OCI-LY3 (cell line): ENCODE data around the gene PEX3.

Source experiments
- H2AFZ ChIP-seq: fragments of 200-600, 300-600 bp; shearing (Covaris generic); 2 replicates; pipeline ENCODE4 v1.6.0; 2014; ENCODE audit warnings: antibody characterized with exemption, low read depth, low read length
- H3K27ac ChIP-seq: fragments of 200-600, 300-600 bp; sonication (generic); 2 replicates; pipeline ENCODE4 v1.5.1; 2014; ENCODE audit warnings: mild to moderate bottlenecking, low read length, moderate library complexity, mixed read lengths
- H3K27me3 ChIP-seq: fragments of 200-600, 300-600 bp; sonication (generic); 2 replicates; pipeline ENCODE4 v1.6.1; 2014; ENCODE audit warnings: low read depth, low read length, mixed read lengths
- H3K36me3 ChIP-seq: fragments of 200-600, 300-600 bp; sonication (generic); replicated peaks from 2 replicates; pipeline ENCODE3; 2014; ENCODE audit warnings: low read depth, low read length, mixed read lengths
- H3K4me1 ChIP-seq: fragments of 300-600, 200-600 bp; sonication (generic); 2 replicates; pipeline ENCODE4 v1.6.1; 2014; ENCODE audit warnings: low read length, mixed read lengths
- H3K4me2 ChIP-seq: fragments of 200-600, 300-600 bp; sonication (generic); 2 replicates; pipeline ENCODE4 v1.6.1; 2014; ENCODE audit warnings: low read length, mixed read lengths
- H3K4me3 ChIP-seq: fragments of 300-600, 200-600 bp; sonication (generic); 2 replicates; pipeline ENCODE4 v1.5.1; 2014; ENCODE audit warnings: antibody characterized with exemption, mild to moderate bottlenecking, low read length, moderate library complexity
- H3K79me2 ChIP-seq: fragments of 300-600, 200-600 bp; shearing (Covaris generic); 2 replicates; pipeline ENCODE4 v1.6.1; 2014; ENCODE audit warnings: mild to moderate bottlenecking, low read length, mixed read lengths
- H3K9ac ChIP-seq: fragments of 300-600, 200-600 bp; shearing (Covaris generic); 2 replicates; pipeline ENCODE4 v1.6.0; 2014; ENCODE audit warnings: mild to moderate bottlenecking, low read length, moderate library complexity
- H3K9me3 ChIP-seq: fragments of 200-600, 300-600 bp; shearing (Covaris generic); 2 replicates; pipeline ENCODE4 v1.6.1; 2014; ENCODE audit warnings: low read length, mixed read lengths; ENCODE audit not compliant: insufficient read depth
- H4K20me1 ChIP-seq: fragments of 200-600, 300-600 bp; sonication (generic); 2 replicates; pipeline ENCODE4 v1.6.1; 2016; ENCODE audit warnings: low read length, mixed read lengths; ENCODE audit not compliant: insufficient read depth
- CTCF ChIP-seq: fragments of 200-600, 300-600 bp; sonication (generic); IDR thresholded peaks from 2 replicates; pipeline ENCODE4 v1.5.1; 2014; ENCODE audit warnings: antibody characterized with exemption, low read length, low read depth
- EZH2phosphoT487 ChIP-seq: fragments of 200-600 bp; shearing (Covaris generic); IDR thresholded peaks from 2 replicates; pipeline ENCODE4 v1.6.1; 2018; ENCODE audit warnings: antibody characterized with exemption, mixed run types, low read depth

Gene PEX3

DNA sequence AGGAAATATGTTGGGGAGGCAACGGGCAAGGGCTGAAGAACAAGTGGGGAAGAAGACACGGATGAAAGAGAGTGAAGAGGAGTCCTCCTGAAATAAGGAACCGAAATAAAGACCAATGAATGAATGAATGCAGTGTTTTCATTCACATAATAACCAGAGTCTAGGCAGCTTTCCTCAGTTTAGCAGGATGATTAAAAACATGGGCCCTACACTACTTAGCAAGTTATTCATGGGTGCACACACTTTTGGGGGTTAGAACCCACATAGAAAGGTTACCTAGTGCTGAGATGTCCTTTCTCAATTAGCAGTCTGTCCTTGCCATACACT is 66.8 kb downstream of the PEX3 start:
- Histone ChIP-seq H3K4me2 (peak overlapping the region; percentile 59), H3K27me3 (no peaks in the 10 kb centered on the region), H3K9me3 (no peaks in the 10 kb centered on the region), H3K9ac (no peak overlapping the region), H3K4me3 (peak overlapping the region; percentile 4; the same call in 1 of the 2 replicates), H2AFZ (no peak overlapping the region), H4K20me1 (no peaks in the 10 kb centered on the region), H3K79me2 (no peaks in the 10 kb centered on the region), H3K4me1 (peaks cover 37% of the 10 kb centered on the region), H3K36me3 (no peaks in the 10 kb centered on the region), H3K27ac (no peak overlapping the region)
- TF ChIP-seq EZH2phosphoT487 (no peak), CTCF (no peak)

- Histone ChIP-seq H3K27me3 (no peaks in the 10 kb centered on the region), H4K20me1 (no peaks in the 10 kb centered on the region), H3K9ac (no peak overlapping the region), H3K36me3 (no peaks in the 10 kb centered on the region), H3K27ac (no peak overlapping the region), H3K4me2 (no peak overlapping the region), H2AFZ (no peak overlapping the region), H3K9me3 (no peaks in the 10 kb centered on the region), H3K79me2 (no peaks in the 10 kb centered on the region), H3K4me1 (peaks cover 20% of the 10 kb centered on the region), H3K4me3 (no peak overlapping the region)
- TF ChIP-seq CTCF: no peak
- no peak for TF ChIP-seq EZH2phosphoT487
Measured at GRCh38 chr6:143522039-143522600, 71.5 kb downstream of the PEX3 start.

DNA sequence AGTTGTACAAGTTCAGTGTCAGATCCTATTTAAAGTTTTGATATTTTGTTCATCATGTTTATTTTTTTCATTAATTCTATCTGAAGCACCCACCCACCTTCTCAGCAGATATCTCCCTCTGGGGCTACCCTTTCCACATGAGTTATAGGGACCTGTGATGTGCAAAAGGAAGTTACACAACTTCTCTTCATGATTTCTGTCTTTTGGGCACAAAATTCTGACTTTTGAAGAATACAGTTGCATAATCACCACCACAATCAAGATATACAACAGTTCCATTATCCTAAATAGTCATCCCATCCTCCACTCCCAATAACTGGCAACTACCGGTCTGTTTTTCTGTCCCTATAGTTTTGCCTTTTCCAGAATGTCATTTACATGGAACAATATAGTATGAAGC is 74.8 kb downstream of the PEX3 start:
- Histone ChIP-seq H3K27ac (no peak overlapping the region), H4K20me1 (no peaks in the 10 kb centered on the region), H3K9ac (no peak overlapping the region), H2AFZ (no peak overlapping the region), H3K27me3 (no peaks in the 10 kb centered on the region), H3K4me2 (no peak overlapping the region), H3K79me2 (no peaks in the 10 kb centered on the region), H3K36me3 (no peaks in the 10 kb centered on the region), H3K4me1 (peaks cover 16% of the 10 kb centered on the region), H3K4me3 (no peak overlapping the region), H3K9me3 (no peaks in the 10 kb centered on the region)
- TF ChIP-seq EZH2phosphoT487: no peak
- no peak for TF ChIP-seq CTCF

DNA sequence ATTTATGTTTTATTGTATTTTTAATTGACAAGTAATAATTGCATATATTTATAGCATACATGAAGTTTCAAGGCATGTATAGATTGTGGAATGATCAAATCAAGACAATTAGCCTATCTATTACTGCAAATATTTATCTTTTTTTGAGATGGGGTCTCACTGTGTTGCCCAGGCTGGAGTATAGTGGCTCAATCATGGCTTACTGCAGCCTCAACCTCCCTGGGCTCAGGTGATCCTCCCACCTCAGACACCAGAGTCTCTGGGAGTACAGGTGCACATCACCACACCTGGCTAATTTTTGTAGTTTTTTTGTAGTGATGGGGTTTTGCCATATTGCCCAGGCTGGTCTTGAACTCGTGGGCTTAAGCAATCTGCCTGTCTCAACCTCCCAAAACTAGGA is 77.1 kb downstream of the PEX3 start:
- Histone ChIP-seq H2AFZ (no peak overlapping the region), H3K27me3 (no peaks in the 10 kb centered on the region), H3K36me3 (no peaks in the 10 kb centered on the region), H4K20me1 (no peaks in the 10 kb centered on the region), H3K4me1 (peaks cover 16% of the 10 kb centered on the region), H3K4me3 (no peak overlapping the region), H3K27ac (no peak overlapping the region), H3K4me2 (no peak overlapping the region), H3K9ac (no peak overlapping the region), H3K9me3 (no peaks in the 10 kb centered on the region), H3K79me2 (no peaks in the 10 kb centered on the region)
- TF ChIP-seq CTCF (no peak), EZH2phosphoT487 (no peak)
